GM12892 (cell line): ENCODE measurements around the gene FAM168A.
A peak's percentile ranks its signal among the peaks of the same experiment; 100 is the strongest.

Experiments used
- DNase-seq: peaks from one replicate; pipeline ENCODE4 v3.0.0; 2011; ENCODE audit not compliant: insufficient read length
- FAIRE-seq: peaks from 2 replicates; lab custom pipeline; 2011; peaks lifted over from hg19 to GRCh38; lab: Jason Lieb, UNC
- POLR2A ChIP-seq: IDR thresholded peaks from 2 replicates; pipeline ENCODE4 v1.6.1; 2011; ENCODE audit warnings: low read depth, low read length, control low read depth
- POLR2AphosphoS5 ChIP-seq: IDR thresholded peaks from 2 replicates; pipeline ENCODE4 v1.6.1; 2011; ENCODE audit warnings: low read depth, low read length, control low read depth
- TAF1 ChIP-seq: IDR thresholded peaks from 2 replicates; pipeline ENCODE4 v1.6.1; 2011; ENCODE audit warnings: low read depth, mild to moderate bottlenecking, control low read depth, low read length, borderline replicate concordance

Gene FAM168A

DNA sequence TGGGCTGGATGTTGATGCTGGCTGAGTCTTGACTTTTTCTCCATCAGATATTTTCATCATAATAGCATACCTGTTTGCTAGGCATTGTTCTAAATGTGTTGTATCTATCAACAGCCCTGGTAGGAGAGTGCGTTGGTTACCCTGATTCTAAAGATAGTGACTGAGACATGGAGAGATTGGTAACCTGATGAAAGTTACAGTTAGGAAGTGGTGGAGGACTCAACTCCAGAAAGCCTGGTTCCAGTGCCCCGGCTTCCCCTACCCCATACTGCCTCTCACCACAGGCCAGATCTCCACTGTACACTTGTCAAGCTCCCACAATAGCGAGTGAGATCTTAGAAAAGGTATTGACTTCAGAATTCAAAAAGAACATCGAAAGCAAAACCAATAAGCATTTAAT lies 244.5 kb downstream of the FAM168A start:
- no peak for FAIRE-seq
- TF ChIP-seq POLR2AphosphoS5 (no peak), TAF1 (no peak), POLR2A (no peak)

DNA sequence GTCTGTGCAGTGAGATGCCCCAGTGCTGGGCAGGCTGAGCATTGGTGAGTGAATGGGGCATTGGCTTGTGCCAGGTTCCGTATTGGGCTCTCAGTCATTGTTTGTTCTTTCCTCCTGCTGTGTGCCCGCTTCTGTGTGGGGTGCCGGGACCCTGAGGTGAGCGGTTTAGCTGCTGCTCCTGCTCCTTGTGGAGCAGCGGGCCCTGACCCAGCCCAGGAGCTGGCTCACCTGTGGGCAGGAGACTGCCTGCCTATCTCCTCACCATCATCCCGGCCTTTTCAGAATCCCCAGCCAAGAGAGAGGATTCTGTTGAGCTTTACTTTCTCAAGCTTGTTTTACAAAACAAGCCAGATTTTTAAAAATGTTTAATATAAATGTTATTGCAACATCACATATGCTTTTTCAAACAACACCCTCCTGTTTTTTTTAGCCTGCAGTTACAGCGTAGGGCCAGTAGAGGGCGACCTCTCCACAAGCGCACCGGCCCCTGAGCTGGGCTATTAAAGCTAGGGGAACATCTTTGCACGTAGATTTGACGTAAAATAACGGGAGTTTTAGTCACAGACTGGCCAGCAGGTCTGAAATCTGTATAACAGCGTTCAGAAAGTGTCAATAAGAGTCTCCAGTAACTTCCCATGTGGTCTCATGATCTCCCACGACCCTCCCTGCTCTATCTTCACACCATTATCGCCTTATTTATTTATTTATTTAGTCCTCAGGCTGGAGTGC lies 246.8 kb downstream of the FAM168A start:
- FAIRE-seq (peak; percentile 95), DNase-seq (peak; percentile 78)
- TF ChIP-seq POLR2A: no peak
- TF ChIP-seq TAF1: no peak
- no peak for TF ChIP-seq POLR2AphosphoS5

More for the DNA sequence above, 244.5 kb downstream of the FAM168A start:
- no peak for DNase-seq
